Right ventricle myocardium inferior (tissue), 1 donor: Measurements from ENCODE around the gene XRCC4. TPM values are rescaled to one million over a fixed set of nuclear protein-coding genes. Genes with fewer than 3 reads are reported as not detected.

Source experiments
- ATAC-seq: fragments of 200-7000 bp; cut with Tn5 transposase; one replicate; pipeline ENCODE4 v1.9.1; 2020; ENCODE audit warnings: mild to moderate bottlenecking, moderate library complexity
- DNase-seq: peaks from one replicate; pipeline ENCODE4 v3.0.0; 2021; ENCODE audit errors: missing footprints
- intact Hi-C: fragments of 100-400 bp; cut with DNase I; formaldehyde crosslinking; loops from one replicate; pipeline ENCODE4 v1.11.0; 2022
- total RNA-seq: library from RNA; stranded (reverse); fragmentation: NEBNext Ultra II Directional; extraction: Animal tissue kit (Norgen Biotek cat#: 25700); gene quantifications from one replicate; pipeline ENCODE4 v1.2.1, GENCODE V29; 2021
- donor health status: DM: no; HTN: yes; CAD: no; lungs with severe emphysema.

XRCC4 gene
- total RNA-seq, 1 donor from 2014 or later: 7.9 TPM

GRCh38 chr5:83099445-83099844, 22.1 kb downstream of the XRCC4 start:
- DNase-seq (no peak), ATAC-seq (peak; percentile 23)
- intact Hi-C loops: loop anchor here (5.0 kb wide), 2 partner anchors 62 to 303 kb away; no protein-coding TSS in a partner anchor

- DNase-seq: no peak
- intact Hi-C loops: no loop called here
- peak; percentile 53 for ATAC-seq
Observed at GRCh38 chr5:83101514-83101913, 24.2 kb downstream of the XRCC4 start.

GRCh38 chr5:83102364-83102980, 25.1 kb downstream of the XRCC4 start:
- ATAC-seq (no peak), DNase-seq (no peak)
- intact Hi-C loops: no loop called here

- DNase-seq (no peak), ATAC-seq (no peak)
- intact Hi-C loops: no loop called here
Observed at GRCh38 chr5:83104021-83104420, 26.7 kb downstream of the XRCC4 start.

- intact Hi-C loops: no loop called here
- no peak for DNase-seq
- ATAC-seq: no peak
Observed at GRCh38 chr5:83107692-83108420, 30.5 kb downstream of the XRCC4 start.

GRCh38 chr5:83109380-83109779, 32.0 kb downstream of the XRCC4 start:
- ATAC-seq: no peak
- no peak for DNase-seq
- intact Hi-C loops: no loop called here

- DNase-seq: no peak
- intact Hi-C loops: no loop called here
- ATAC-seq: no peak
Observed at GRCh38 chr5:83115816-83116215, 38.5 kb downstream of the XRCC4 start.

GRCh38 chr5:83118471-83118870, 41.1 kb downstream of the XRCC4 start:
- intact Hi-C loops: no loop called here
- no peak for DNase-seq

GRCh38 chr5:83118976-83119375, 41.6 kb downstream of the XRCC4 start:
- ATAC-seq (no peak), DNase-seq (no peak)
- intact Hi-C loops: no loop called here

More at GRCh38 chr5:83118471-83118870, 41.1 kb downstream of the XRCC4 start:
- ATAC-seq: no peak

GRCh38 chr5:83124593-83124992, 47.2 kb downstream of the XRCC4 start:
- DNase-seq (no peak), ATAC-seq (no peak)
- intact Hi-C loops: no loop called here

- DNase-seq: no peak
- intact Hi-C loops: no loop called here
- no peak for ATAC-seq
Observed at GRCh38 chr5:83125560-83125959, 48.2 kb downstream of the XRCC4 start.

GRCh38 chr5:83126501-83126900, 49.2 kb downstream of the XRCC4 start:
- ATAC-seq (no peak), DNase-seq (no peak)
- intact Hi-C loops: no loop called here

- ATAC-seq (no peak), DNase-seq (peak; percentile 37)
- intact Hi-C loops: no loop called here
Observed at GRCh38 chr5:83133797-83134196, 56.5 kb downstream of the XRCC4 start.

GRCh38 chr5:83142526-83142925, 65.2 kb downstream of the XRCC4 start:
- DNase-seq (no peak), ATAC-seq (no peak)
- intact Hi-C loops: no loop called here

- ATAC-seq (no peak), DNase-seq (no peak)
- intact Hi-C loops: no loop called here
Observed at GRCh38 chr5:83145241-83145640, 67.9 kb downstream of the XRCC4 start.

- intact Hi-C loops: no loop called here
- peak; percentile 39 for ATAC-seq
- no peak for DNase-seq
Observed at GRCh38 chr5:83145882-83146331, 68.6 kb downstream of the XRCC4 start.

GRCh38 chr5:83146441-83146840, 69.1 kb downstream of the XRCC4 start:
- ATAC-seq (no peak), DNase-seq (no peak)
- intact Hi-C loops: no loop called here

- DNase-seq (peak; percentile 33), ATAC-seq (no peak)
- intact Hi-C loops: no loop called here
Observed at GRCh38 chr5:83147593-83147992, 70.2 kb downstream of the XRCC4 start.

GRCh38 chr5:83148370-83148769, 71.0 kb downstream of the XRCC4 start:
- intact Hi-C loops: no loop called here
- ATAC-seq (no peak), DNase-seq (no peak)

- ATAC-seq (no peak), DNase-seq (no peak)
- intact Hi-C loops: no loop called here
Observed at GRCh38 chr5:83149671-83150070, 72.3 kb downstream of the XRCC4 start.
